Measurements from ENCODE around the gene ZC3H11A.
"Not testable (repeated sequence)": the region's sequence is repeated elsewhere in the genome, so short reads cannot be mapped to it uniquely, and the experiment has no call there.

ZC3H11A gene

DNA sequence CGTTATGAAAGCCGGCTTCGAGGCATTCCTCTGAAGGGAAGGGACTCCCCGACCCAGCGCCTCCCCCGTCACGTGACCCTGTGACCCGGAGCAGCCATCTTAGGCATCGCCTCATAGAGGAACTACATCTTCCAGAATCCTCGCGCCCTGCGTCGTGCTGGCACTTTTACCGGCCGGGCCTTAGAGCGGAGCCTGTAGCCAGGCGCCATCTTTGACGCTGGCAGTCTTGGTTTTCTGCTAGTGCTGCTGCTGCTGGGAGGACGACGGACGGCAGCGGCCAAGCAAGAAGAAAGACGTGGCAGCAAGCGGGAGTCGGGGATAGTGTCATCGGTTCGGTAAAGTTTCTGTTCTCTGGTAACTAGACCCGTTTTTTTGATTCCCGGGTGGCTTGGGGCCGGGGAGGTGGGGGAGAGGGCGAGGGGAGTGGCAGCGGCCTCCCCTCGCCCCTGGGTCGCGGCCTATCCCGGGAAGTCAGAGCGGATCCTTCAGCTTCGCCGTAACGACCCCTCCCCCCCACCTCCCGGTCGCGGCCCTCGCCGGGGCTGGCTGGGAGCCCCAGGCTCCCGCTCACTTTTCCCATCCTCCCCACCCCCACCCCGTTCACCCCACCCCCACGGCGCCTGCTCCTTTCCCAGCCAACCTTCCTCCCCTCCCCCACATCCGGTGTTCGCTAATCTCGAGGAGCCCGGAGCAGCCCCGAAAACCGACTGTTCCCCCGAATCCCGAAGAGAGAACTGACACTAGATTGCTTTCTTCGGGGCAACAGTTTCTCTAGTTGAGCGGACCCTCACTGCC lies at the start of gene ZC3H11A, which contains the start of gene ZBED6:
Gene ZC3H11A, plus strand, starts transcription at position 183 of the 795 bp plus-strand sequence. CDS start 21,448 bp downstream, outside the sequence.
Gene ZBED6, plus strand, starts transcription at position 183 of the 795 bp plus-strand sequence. CDS start 1,900 bp downstream, outside the sequence.
- DNase-seq (ENCODE audit: low spot score): peak; percentile 98

DNA sequence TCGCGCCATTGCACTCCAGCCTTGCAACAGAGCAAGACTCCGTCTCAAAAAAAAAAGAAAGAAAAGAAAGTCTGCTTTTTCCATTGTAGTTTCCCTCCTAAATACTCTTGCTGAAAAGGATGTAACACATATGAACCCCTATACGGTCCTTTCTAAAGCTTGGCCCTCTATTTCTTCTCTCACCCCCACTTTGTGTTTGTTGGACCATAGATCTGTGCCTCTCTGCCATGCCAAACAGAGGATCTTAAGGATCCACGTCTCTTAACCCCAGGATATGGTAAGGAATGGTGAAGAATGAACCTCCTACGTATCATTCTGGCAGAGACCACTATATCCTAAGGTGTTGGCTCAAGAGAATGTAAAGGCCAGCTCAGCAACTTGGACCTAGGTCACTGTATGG lies 49.1 kb upstream of the ZC3H11A start:
- no peak for DNase-seq (ENCODE audit: low spot score)

DNA sequence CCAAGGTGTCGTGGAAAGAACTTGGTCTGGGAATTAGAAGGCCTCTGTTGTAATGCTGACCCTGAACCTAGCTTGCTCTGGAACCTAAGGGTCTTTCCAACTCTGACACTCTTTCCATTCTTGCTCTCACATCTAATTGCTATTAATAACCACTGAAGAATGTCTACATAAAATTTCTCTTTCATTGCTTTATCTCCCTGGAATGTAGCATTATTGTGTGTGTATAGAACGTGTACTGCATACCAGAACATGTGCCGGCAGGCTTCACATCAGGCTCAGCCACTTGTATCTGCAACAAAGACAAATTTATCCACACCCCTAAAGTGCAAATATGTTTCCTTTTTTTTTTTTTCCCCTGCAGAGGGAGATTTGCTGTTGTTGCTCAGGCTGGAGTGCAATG lies 44.4 kb upstream of the ZC3H11A start:
- DNase-seq (ENCODE audit: low spot score): no peak

DNA sequence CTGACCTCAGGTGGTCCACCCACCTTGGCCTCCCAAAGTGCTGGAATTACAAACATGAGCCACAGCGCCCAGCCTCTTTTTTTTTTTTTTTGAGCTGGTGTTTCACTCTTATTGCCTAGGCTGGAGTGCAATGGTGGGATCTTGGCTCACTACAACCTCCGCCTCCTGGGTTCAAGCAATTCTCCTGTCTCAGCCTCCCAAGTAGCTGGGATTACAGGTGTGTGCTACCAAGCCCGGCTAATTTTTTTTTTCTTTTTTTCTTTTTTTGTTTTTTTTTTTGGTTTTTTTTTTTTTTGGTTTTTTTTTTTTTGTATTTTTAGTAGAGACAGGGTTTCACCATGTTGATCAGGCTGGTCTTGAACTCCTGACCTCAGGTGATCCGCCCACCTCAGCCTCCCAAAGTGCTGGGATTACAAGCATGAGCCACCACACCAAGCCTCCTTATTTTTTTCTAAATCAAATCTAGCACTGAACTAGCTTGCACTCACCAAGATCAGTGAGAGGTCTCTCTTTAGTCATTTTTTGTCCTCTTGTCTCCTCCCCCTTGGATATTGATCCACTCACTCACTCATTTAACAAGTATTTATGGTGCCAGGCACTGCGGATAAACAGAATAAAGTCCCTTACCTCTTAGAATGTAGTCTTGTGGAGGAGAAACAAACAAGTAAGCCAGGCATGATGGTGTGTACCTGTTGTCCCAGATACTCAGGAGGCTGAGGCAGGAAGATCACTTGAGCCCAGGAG lies 43.6 kb upstream of the ZC3H11A start:
- DNase-seq (ENCODE audit: low spot score): not testable (repeated sequence)

DNA sequence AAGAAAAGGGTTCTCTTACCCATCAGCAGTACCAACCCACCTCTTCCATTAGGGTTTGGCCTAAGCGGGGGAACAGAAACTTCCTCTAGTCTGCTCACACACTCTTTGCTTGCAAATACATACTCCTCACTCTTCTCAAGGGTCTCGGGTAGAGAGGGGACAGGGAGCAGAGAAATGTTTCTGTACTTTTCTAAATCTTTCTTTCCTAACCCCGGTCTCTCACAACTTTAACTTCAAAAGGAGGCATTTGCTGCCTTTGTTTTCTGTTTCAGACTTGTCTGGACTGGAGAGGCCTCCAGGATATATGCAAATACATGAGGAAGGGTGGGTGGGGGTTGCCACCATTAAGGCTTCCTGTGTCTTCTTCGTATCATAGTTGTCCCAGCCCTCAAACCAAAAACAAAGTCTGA lies 41.0 kb upstream of the ZC3H11A start:
- peak; percentile 39 for DNase-seq (ENCODE audit: low spot score)

DNA sequence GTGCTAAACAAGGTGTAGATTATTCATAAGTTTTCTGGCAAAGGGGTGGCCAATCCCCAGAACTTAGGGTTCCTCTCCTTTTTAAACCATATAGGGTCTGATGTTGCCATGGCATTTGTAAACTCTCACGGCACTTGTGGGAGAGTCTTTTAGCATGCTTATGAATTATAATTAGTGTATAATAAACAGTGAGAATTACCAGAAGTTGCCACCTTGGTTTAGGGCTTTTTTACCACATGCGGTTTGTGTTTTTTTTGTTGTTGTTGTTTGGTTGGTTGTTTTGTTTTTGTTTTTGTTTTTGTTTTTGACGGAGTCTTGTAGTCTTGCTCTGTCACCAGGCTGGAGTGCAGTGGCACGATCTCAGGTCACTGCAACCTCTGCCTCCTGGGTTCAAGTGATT lies 39.4 kb upstream of the ZC3H11A start:
- DNase-seq (ENCODE audit: low spot score): no peak

DNA sequence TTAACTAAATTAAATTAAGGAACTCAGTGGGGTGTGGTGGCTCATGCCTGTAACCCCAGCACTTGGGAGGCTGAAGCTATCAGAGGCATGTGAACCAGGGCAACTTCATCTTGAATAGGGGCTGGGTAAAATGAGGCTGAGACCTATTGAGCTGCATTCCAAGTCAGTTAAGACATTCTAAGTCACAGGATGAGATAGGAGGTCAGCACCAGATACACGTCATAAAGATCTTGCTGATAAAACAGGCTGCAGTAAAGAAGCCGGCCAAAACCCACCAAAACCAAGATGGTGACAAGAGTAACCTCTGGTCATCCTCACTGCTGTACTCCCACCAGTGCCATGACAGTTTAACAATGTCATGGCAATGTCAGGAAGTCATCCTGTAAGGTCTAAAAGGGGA lies 36.7 kb upstream of the ZC3H11A start:
- not testable (repeated sequence) for DNase-seq (ENCODE audit: low spot score)

DNA sequence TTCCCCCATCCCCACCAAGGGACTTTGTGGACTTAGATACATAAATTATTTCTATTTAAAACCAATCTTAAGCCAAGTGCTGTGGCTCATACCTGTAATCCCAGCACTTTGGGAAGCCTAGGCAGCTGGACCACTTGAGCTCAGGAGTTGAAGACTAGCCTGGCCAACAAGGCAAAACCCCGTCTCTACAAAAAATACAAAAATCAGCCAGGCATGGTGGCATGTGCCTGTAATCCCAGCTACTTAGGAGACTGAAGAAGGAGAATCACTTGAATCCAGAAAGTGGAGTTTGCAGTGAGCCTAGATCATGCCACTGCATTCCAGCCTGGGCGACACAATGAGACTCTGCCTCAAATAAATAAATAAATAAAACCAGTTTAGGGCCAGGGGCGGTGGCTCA lies 34.9 kb upstream of the ZC3H11A start:
- no peak for DNase-seq (ENCODE audit: low spot score)

DNA sequence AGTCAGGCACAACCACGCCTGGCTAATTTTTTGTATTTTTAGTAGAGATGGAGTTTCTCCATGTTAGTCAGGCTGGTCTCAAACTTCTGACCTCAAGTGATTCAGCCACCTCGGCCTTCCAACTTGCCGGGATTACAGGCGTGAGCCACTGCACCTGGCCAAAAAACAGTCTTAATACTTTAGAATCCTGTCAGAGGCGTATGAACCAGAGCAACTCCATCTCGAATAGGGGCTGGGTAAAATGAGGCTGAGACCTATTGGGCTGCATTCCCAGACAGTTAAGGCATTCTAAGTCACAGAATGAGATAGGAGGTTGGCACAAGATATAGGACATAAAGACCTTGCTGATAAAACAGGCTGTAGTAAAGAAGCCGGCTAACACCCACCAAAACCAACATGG lies 33.5 kb upstream of the ZC3H11A start:
- not testable (repeated sequence) for DNase-seq (ENCODE audit: low spot score)

DNA sequence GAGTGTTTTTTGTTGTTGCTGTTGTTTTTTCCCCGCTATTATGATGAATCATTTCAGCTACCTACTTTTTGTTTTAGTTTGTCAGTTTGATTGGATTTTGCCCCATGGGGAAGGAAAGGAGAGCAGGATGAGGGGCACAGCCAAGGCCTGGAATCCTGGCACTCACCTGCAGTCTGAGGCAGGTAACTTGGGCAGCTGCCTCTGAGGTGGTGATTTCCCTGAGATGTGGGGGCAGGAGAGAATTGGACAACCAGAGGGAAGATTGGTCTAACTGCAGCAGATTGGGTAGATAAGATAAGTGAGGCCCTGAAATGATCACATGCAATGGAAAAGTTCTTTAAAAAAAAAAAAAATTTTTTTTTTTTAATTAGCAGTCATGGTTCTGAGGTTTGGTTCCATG lies 31.9 kb upstream of the ZC3H11A start:
- no peak for DNase-seq (ENCODE audit: low spot score)

DNA sequence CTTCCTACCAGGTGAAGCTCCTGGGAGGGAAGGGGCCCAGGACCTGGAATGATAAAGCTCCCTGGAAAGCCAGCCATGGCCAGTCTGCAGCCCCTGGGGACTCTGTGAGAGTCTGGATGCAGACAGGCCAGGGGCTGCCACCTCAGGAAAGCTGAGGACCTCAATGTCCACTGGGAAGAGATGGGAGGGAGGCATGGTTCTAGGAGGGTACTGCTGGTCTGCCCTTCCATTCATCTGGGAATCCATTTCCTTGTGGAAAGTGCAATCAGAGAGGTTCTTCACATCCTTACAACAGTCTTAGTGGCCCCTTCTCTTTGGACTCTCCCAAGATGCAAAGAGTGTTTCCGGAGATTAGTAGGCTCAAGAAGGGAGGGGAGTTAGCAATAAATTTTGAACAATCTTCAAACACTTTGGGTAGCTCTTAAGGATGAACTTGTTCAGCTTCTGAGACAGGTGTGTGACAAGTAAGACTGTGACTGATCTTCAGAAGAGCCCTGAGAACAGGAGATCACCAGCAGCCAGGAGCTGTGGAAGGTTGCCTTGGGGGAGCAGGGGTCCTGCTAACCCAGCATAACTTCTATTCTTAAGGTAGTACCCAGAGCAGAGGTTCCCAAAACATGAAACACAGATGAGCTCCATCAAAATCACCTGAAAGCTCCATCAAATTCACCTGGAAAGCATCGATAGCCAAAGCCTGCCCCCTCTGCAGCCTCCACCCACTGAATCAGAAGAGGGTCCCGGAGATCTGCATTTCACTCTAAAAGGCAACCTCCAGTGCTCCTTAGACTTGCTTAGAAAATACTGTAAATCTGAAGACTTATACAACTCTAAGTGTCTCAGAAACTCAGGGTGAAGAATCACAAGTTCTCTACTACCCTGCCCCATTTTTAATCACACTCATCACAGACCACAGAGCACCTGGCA lies 31.1 kb upstream of the ZC3H11A start:
- DNase-seq (ENCODE audit: low spot score): no peak

DNA sequence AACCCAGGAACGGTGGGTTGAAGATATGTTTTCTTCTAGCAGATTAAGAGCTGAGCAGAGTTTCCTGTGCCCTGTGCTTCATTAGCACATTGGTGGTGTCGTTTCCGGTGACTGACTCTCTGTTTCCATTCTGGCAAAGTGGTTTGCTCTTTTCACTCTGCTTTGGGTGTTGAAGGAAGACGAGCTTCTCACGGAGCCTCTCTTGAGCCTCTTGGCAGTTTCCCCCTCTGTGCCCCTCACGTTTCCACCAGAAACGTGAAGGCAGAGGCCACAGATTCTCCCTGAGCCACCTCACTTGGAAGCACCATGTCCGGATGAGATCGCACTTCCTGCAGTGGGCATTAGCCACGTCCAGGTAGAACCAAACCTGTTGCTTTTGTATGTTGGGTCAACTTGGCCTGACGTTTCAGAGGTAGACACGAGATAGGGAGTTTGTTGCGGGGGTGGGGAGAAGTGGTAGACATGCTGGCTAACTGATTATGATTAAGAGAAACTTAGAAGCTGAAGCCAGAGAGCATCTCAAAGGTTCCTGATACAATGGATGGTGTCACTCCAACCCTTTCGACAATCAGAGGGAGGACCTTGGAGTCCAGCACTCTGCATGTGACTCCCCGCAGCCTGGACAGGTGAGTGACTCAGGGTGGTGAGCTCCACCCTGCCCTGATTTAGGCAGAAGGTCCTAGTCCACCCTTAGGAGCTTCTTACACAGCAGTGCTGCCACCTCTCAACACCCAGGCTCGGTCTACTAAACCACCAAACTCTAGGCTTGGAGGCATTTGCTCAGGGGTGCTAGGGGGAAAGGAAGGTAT lies 30.2 kb upstream of the ZC3H11A start, which contains the start of gene LAX1:
Gene LAX1, plus strand, starts transcription at position 155 of the 809 bp plus-strand sequence. Its CDS starts 383 bp downstream, at position 538.
- peak; percentile 86 for DNase-seq (ENCODE audit: low spot score)

DNA sequence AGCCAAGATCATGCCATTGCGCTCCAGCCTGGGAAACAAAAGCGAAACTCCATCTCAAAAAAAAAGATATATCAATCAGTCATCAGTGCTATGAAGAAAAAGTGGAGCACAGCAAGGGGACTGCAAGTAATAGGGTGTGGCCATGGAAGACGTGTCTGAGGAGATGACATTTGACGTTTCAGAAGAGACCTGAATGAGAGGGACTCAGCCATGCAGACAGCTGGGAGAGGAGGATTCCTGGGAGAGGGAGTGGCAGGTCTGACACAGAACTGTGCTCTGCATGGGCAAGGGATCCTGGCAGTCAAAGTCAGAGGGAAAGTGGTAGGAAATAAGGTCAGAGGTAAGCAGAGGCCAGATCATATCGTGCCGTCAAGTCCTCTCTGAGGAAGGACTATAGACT lies 27.2 kb upstream of the ZC3H11A start:
- no peak for DNase-seq (ENCODE audit: low spot score)

DNA sequence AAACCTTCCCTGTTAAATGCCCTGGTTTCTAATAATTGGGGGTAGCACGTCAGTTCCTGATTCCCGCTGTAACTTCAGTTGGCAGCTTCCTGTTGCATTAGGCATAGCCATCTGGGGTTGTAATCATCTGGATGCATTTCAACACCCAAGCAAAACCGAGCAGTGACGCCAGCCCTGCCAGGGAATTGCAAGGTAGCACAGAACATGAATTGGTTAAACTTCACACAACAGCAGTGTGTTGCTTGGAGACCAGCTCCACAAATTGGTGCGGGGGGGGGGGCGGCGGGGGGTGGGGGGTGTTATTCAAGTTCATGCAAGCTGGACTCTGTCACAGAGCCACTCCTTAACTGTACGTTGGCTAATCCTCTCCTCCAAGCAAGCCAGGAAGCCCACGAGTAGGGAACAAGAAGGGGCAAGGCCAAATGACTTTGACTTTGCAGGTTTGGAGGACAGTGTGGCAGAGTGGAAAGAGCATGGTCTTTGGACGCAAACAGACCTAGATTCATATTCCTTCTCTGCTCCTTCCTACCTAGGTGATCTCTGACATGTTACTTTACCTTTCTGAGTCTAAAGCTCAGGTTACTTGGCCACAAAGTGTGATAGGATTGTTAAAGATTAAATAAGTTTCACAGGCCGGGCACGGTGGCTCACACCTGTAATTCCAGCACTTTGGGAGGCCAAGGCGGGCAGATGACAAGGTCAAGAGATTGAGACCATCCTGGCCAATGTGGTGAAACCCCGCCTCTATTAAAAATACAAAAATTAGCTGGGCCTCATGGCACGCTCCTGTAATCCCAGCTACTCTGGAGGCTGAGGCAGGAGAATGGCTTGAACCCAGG lies 25.7 kb upstream of the ZC3H11A start:
- DNase-seq (ENCODE audit: low spot score): no peak

DNA sequence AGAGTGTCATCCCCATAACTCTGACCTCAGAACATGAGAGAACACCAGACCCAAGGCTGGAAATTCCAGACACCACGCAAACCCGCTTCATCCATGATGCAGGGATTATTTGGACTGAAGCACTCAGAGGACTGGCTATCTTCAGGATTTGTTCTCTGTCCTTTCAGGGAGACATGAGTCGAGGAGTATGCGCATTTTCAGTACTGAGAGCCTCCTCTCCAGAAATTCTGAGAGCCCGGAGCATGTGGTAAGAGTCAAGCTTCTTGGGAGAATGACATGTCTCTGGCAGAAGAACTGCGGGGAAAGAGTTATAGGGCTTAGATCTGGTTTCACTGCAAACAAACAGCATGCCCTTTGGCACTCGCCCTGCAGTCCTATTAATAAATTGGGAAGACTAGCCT lies 23.5 kb upstream of the ZC3H11A start:
- no peak for DNase-seq (ENCODE audit: low spot score)

DNA sequence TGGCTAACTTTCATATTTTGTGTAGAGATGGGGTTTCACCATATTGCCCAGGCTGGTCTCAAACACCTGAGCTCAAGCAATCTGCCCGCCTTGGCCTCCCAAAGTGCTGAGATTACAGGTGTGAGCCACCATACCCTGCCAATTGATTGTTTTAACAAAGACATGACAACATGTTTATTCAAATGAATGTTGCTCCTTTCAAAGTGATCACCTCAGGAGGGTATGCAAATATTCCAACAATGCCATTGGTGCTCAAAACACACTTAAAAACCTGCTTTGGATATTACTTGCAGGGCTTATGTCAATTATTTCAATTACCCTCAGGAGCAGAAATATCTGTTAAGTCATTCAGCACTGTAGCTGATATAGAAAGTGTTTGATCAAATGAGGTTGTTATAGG lies 22.6 kb upstream of the ZC3H11A start:
- no peak for DNase-seq (ENCODE audit: low spot score)

DNA sequence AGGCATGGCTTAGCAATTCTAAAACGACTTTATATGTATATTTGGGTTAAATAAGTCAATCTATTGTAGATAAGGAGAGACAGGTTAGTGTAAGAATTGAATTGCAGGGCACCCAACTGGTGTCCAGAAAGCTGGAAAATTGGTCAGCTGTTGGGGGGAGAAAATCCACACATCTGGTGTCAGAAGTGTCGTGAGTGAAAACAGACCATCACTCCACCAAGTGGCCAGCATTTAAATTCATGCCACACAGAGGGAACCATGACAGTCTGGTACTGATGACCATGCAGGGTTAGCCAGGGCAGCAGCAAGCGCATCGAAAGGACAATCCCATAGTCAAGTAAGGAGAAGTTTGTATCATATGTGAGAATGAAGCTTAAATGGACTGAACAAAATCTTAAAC lies 18.8 kb upstream of the ZC3H11A start:
- DNase-seq (ENCODE audit: low spot score): no peak

DNA sequence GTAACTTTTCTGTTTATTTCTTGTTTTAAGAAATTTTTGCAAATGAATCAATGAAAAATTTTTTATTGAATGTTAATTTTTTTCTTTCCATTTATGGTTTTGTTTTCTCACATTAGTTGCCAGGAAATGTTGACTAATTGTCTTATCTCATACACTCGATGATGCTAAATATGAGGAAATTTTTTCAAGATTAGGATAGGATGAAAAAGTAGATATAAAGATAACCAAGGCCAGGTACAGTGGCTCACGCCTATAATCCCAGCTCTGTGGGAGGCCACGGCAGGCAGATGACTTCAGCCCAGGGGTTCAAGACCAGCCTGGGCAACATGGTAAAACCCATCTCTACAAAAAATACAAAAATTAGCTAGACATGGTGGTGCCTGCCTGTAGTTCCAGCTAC lies 17.8 kb upstream of the ZC3H11A start:
- DNase-seq (ENCODE audit: low spot score): no peak

DNA sequence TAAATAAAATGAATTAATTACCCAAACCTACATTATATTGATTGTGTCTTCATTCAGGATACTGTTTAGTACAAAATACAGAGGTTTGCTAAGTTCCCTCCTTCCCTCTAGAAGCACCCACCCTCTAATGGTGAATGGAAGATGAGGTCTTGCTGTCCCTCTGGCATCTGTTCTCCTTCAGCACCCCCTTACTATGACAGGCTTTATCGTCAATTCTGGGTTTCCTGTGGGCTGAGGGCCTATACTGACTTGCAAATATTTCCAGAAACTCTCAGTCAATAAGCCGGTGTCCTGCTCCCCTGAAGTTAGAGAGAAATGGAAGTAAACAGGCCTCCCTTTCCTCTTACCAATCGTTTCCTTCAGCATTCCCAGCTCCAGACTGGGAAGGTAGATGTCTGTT lies 17.3 kb upstream of the ZC3H11A start:
- DNase-seq (ENCODE audit: low spot score): no peak

DNA sequence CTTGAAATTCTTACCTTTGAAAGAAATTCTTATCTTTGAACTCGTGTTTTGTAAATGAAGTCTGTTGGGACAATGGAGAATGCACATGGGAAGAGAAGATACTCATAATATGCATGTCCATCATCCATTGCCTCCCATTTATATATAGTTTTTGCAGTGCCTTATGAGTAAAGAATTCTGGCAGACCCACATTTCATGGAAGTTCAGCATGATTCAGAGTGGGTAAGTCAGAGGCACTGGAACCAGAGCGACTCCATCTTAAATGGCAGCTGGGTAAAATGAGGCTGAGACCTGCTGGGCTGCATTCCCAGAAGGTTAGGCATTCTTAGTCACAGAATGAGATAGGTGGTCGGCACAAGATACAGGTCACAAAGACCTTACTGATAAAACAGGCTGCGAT lies 16.6 kb upstream of the ZC3H11A start:
- DNase-seq (ENCODE audit: low spot score): no peak

Data from CD4-positive, alpha-beta T cell treated with Interleukin-6 at 100 ng/mL for 8 hours (primary cell).